T47D (cell line): ENCODE measurements around the gene IL11RA.

Source experiments
- DNase-seq, 2 experiments: peaks; one replicate each; pipeline versions ENCODE4 v3.0.0 to v3.0.0-alpha.2; 2011 to 2012; ENCODE audit warnings: low read depth in 1 of 2, low spot score in 1 of 2
- JUND ChIP-seq: IDR thresholded peaks from 2 replicates; pipeline ENCODE4 v1.6.1; 2012; ENCODE audit warnings: low read depth
- in situ Hi-C: cut with HindIII; loops from 2 replicates; pipeline ENCODE4 v1.10.0; 2016; ENCODE audit warnings: low sequenced_read_pairs, low pct_unique_long_range_greater_than_20kb

The IL11RA gene

GRCh38 chr9:34651876-34652601 lies at the start of gene IL11RA:
Gene IL11RA, plus strand, starts transcription at chr9:34652185. Its CDS starts 3,033 bp downstream, at chr9:34655218.
- in situ Hi-C loops, result no loop called here

GRCh38 chr9:34603610-34604231 lies 48.3 kb upstream of the IL11RA start:
- no peak for TF ChIP-seq JUND
- peak; percentile 67 to 73 for DNase-seq
- in situ Hi-C loops, result no loop called here

More at GRCh38 chr9:34651876-34652601, at the start of gene IL11RA:
- DNase-seq, result peak; percentile 83 to 92
- TF ChIP-seq JUND, result no peak

- in situ Hi-C loops, result no loop called here
- no peak for TF ChIP-seq JUND
- no peak for DNase-seq
Measured at GRCh38 chr9:34606190-34606589, 45.8 kb upstream of the IL11RA start.

- no peak for DNase-seq
- in situ Hi-C loops, result no loop called here
- TF ChIP-seq JUND, result no peak
Measured at GRCh38 chr9:34606905-34607304, 45.1 kb upstream of the IL11RA start.

- no peak for DNase-seq
- in situ Hi-C loops, result no loop called here
- no peak for TF ChIP-seq JUND
Measured at GRCh38 chr9:34607331-34607730, 44.7 kb upstream of the IL11RA start.

- no peak for TF ChIP-seq JUND
- no peak for DNase-seq
- in situ Hi-C loops, result no loop called here
Measured at GRCh38 chr9:34610434-34611206, 41.4 kb upstream of the IL11RA start.

- in situ Hi-C loops, result no loop called here
- no peak for DNase-seq
- no peak for TF ChIP-seq JUND
Measured at GRCh38 chr9:34611251-34611810, 40.7 kb upstream of the IL11RA start.

GRCh38 chr9:34611811-34612787 lies 39.9 kb upstream of the IL11RA start, which contains the start of gene RPP25L:
Gene RPP25L, minus strand, starts transcription at chr9:34612097. Its CDS starts 801 bp downstream, at chr9:34611296.
- in situ Hi-C loops, result no loop called here
- DNase-seq, result peak; percentile 67 to 84
- TF ChIP-seq JUND, result no peak; the same call in 1 of the 2 replicates

- no peak for TF ChIP-seq JUND
- peak; percentile 47 to 83 for DNase-seq
- in situ Hi-C loops, result no loop called here
Measured at GRCh38 chr9:34612788-34613390, 39.1 kb upstream of the IL11RA start.

- TF ChIP-seq JUND, result no peak
- DNase-seq, result no peak
- in situ Hi-C loops, result no loop called here
Measured at GRCh38 chr9:34615132-34615531, 36.9 kb upstream of the IL11RA start.
